Measurements from ENCODE around the gene DOCK4. TPM values are rescaled to one million over a fixed set of nuclear protein-coding genes. Genes with fewer than 3 reads are reported as not detected.

Gene DOCK4
- total and polyA plus RNA-seq, 2 of the 8 experiments (the other 6 are each of a cell fraction or from before 2014, with no cell fraction given): 5.1 to 23.6 TPM

DNA sequence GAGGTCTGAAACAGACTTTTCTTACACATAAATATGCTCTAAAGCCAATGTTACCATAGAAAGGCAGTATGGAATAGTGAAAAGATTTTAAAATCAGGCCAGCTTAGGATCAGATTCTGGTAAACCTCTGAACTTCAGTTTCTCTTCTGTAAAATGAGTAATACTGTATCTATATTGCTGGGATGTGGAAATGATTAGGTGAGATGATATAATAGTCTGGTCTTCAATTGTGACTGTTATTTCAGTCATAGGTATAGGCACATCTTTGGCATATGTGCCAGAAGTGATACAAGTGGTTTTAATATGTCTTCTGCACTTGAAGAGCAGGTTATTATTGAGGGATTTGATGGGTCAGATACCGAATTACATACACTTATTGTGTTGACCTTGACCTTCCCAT, 7.5 kb upstream of the DOCK4 start:
- Histone ChIP-seq H3K9me3 (ENCODE audit: insufficient read depth in 2 of 2, low read depth in 1 of 2, low read length in 1 of 2) (no peaks in the 10 kb centered on the region), H3K23ac (ENCODE audit: insufficient read length) (no peak overlapping the region), H3K4me1 (replicated peaks in 1 of 4; ENCODE audit: control insufficient read depth in 3 of 4, insufficient read depth in 4 of 4, low read length in 3 of 4) (peaks cover 0 to 9% (median 4%) of the 10 kb centered on the region in 4 experiments; a peak in 4 of 7 replicates), H3K4me2 (ENCODE audit: insufficient read depth in 1 of 2, low read depth in 2 of 2, low read length in 2 of 2) (no peak overlapping the region), H3K56ac (replicated peaks; ENCODE audit: insufficient read length, low read depth, low read length) (no peak overlapping the region), H4K8ac (ENCODE audit: extremely low read depth, insufficient read depth, low read length) (no peak overlapping the region), H4K5ac (ENCODE audit: insufficient read length, low read depth, low read length) (no peak overlapping the region), H2AFZ (ENCODE audit: low read length) (no peak overlapping the region), H3K27ac (ENCODE audit: low read depth, low read length) (no peak overlapping the region), H4K91ac (replicated peaks; ENCODE audit: insufficient read length, low read length) (no peak overlapping the region), H2BK120ac (replicated peaks; ENCODE audit: low read depth, low read length) (no peak overlapping the region), H3K36me3 (ENCODE audit: control insufficient read depth in 2 of 4, insufficient read depth in 4 of 4, low read length in 3 of 4) (no peaks in the 10 kb centered on the region), H3K14ac (ENCODE audit: insufficient read length) (no peak overlapping the region), H2BK5ac (ENCODE audit: low read depth, low read length) (no peak overlapping the region), H2BK15ac (ENCODE audit: low read length) (no peak overlapping the region), H3K79me1 (ENCODE audit: low read depth, low read length) (no peaks in the 10 kb centered on the region; the same call in 1 of the 2 replicates), H3K27me3 (replicated peaks in 1 of 4; ENCODE audit: control insufficient read depth in 3 of 4, extremely low read depth in 1 of 4, insufficient read depth in 3 of 4, low read length in 3 of 4) (peaks cover 0 to 2% (median 0%) of the 10 kb centered on the region in 4 experiments; a peak in 1 of 7 replicates), H3K9ac (replicated peaks in 1 of 4; ENCODE audit: extremely low read depth in 1 of 4, low read depth in 3 of 4, low read length in 3 of 4) (no peak overlapping the region), H3K4me3 (ENCODE audit: extremely low read depth in 1 of 4, insufficient read depth in 2 of 4, low read depth in 3 of 4, low read length in 4 of 4) (no peak overlapping the region), H3K18ac (ENCODE audit: extremely low read depth, low read length) (no peak overlapping the region), H3K4ac (replicated peaks; ENCODE audit: insufficient read length, low read depth, low read length) (no peak overlapping the region), H2AK5ac (ENCODE audit: low read depth, low read length) (no peak overlapping the region), H2BK12ac (ENCODE audit: low read depth, low read length) (no peak overlapping the region), H3K23me2 (ENCODE audit: low read depth, low read length) (no peaks in the 10 kb centered on the region), H2BK20ac (ENCODE audit: low read length) (no peak overlapping the region), H3K79me2 (ENCODE audit: control insufficient read depth in 1 of 2, insufficient read depth in 2 of 2, low read length in 2 of 2) (peaks cover 0 to 73% of the 10 kb centered on the region in 2 experiments; a peak in 2 of 4 replicates), H4K20me1 (replicated peaks in 1 of 2; ENCODE audit: control insufficient read depth in 1 of 2, insufficient read depth in 2 of 2, low read length in 2 of 2) (peaks cover 2 to 8% of the 10 kb centered on the region in 2 experiments)
- CTCF ChIA-PET (ENCODE audit: partially characterized antibody): interaction anchor here (0.5 to 3.9 kb wide), 4 partner anchors 11 to 358 kb away, joined by 3 to 18 read pairs (median 4); no protein-coding TSS in a partner anchor
- POLR2A ChIA-PET (ENCODE audit: partially characterized antibody): interaction anchor here (1.0 kb wide), 1 partner anchor 237 kb away, joined by 6 read pairs; the partner anchor contains the start of gene IFRD1
- whole genome bisulfite sequencing, 2 experiments (ENCODE audit: extremely low coverage in 1 of 2, insufficient coverage in 1 of 2, insufficient read length in 1 of 2, insufficient replicate concordance in 2 of 2, low coverage in 1 of 2, low lambda C conversion rate in 2 of 2, missing lambda C conversion rate in 1 of 2): 90% methylated on average over 1 of the region's 1 CpG; no CpG with 5 or more reads in 1 of the 2 experiments
- no peak for FAIRE-seq
- no peak for DNase-seq (ENCODE audit: low read depth in 1 of 2, low spot score in 2 of 2)
- TF ChIP-seq RFX5 (IDR thresholded peaks at IDR 0.05; ENCODE audit: borderline replicate concordance, low read depth, low read length) (no peak), SP1 (IDR thresholded peaks at IDR 0.05; ENCODE audit: low read depth, low read length) (no peak), MAX (IDR thresholded peaks at IDR 0.05) (no peak), PHF8 (conservative IDR thresholded peaks at IDR 0.05; ENCODE audit: low read depth, low read length) (no peak), RAD21 (IDR thresholded peaks at IDR 0.05 in 1 of 2, conservative IDR thresholded peaks at IDR 0.05 in 1 of 2; ENCODE audit: low read depth in 2 of 2, low read length in 2 of 2) (no peak), EP300 (IDR thresholded peaks at IDR 0.05; ENCODE audit: borderline replicate concordance in 1 of 2, low read depth in 2 of 2, low read length in 2 of 2) (no peak), CBX8 (IDR thresholded peaks at IDR 0.05; ENCODE audit: borderline replicate concordance, low read depth, low read length) (no peak)

All from H1 (cell line).